ENCODE measurements around the gene LETMD1.

Gene LETMD1

GRCh38 chr12:51028813-51029150, 19.3 kb upstream of the LETMD1 start:
- no peak overlapping the region for H3K4me3 ChIP-seq (ENCODE audit: low read length, poor library complexity, severe bottlenecking)
- no peaks in the 10 kb centered on the region for H3K36me3 ChIP-seq (ENCODE audit: insufficient read depth, low read length)
- no peak overlapping the region for H3K4me2 ChIP-seq (ENCODE audit: low read depth, low read length, poor library complexity, severe bottlenecking)
- peaks cover 19% of the 10 kb centered on the region for H3K4me1 ChIP-seq (ENCODE audit: insufficient read depth, low read length, poor library complexity, severe bottlenecking)
- H3K79me2 ChIP-seq (ENCODE audit: insufficient read depth, low read length): peaks cover 24% of the 10 kb centered on the region
- H3K9ac ChIP-seq (ENCODE audit: low read depth, low read length, poor library complexity, severe bottlenecking): no peak overlapping the region
- no peaks in the 10 kb centered on the region for H3K9me2 ChIP-seq (replicated peaks; ENCODE audit: low read depth, low read length)
- TF ChIP-seq EZH2phosphoT487 (IDR thresholded peaks at IDR 0.05; ENCODE audit: borderline replicate concordance): no peak
- TF ChIP-seq, protein P1, sequence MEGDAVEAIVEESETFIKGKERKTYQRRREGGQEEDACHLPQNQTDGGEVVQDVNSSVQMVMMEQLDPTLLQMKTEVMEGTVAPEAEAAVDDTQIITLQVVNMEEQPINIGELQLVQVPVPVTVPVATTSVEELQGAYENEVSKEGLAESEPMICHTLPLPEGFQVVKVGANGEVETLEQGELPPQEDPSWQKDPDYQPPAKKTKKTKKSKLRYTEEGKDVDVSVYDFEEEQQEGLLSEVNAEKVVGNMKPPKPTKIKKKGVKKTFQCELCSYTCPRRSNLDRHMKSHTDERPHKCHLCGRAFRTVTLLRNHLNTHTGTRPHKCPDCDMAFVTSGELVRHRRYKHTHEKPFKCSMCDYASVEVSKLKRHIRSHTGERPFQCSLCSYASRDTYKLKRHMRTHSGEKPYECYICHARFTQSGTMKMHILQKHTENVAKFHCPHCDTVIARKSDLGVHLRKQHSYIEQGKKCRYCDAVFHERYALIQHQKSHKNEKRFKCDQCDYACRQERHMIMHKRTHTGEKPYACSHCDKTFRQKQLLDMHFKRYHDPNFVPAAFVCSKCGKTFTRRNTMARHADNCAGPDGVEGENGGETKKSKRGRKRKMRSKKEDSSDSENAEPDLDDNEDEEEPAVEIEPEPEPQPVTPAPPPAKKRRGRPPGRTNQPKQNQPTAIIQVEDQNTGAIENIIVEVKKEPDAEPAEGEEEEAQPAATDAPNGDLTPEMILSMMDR (conservative IDR thresholded peaks at IDR 0.05; ENCODE audit: low read length): no peak
- peaks cover 9% of the 10 kb centered on the region for H4K20me1 ChIP-seq (ENCODE audit: insufficient read depth, low read length, poor library complexity, severe bottlenecking)
- H3K9me3 ChIP-seq (ENCODE audit: insufficient read depth, low read depth, low read length): no peaks in the 10 kb centered on the region
- no peaks in the 10 kb centered on the region for H3F3A ChIP-seq (ENCODE audit: low read depth)
- 0 out of 2 replicates have a peak overlapping the region, but pooled peaks have one; percentile 21 for H2AFZ ChIP-seq (ENCODE audit: low read length)
- no peaks in the 10 kb centered on the region for H3K27me3 ChIP-seq (ENCODE audit: insufficient read depth, low read length, poor library complexity, severe bottlenecking)

- no peaks in the 10 kb centered on the region for H3K4me1 ChIP-seq (ENCODE audit: insufficient read depth, low read length, poor library complexity, severe bottlenecking)
- H3K9ac ChIP-seq (ENCODE audit: low read depth, low read length, poor library complexity, severe bottlenecking): no peak overlapping the region
- H3K9me2 ChIP-seq (replicated peaks; ENCODE audit: low read depth, low read length): no peaks in the 10 kb centered on the region
- no peak overlapping the region for H3K4me2 ChIP-seq (ENCODE audit: low read depth, low read length, poor library complexity, severe bottlenecking)
- no peak overlapping the region for H3K4me3 ChIP-seq (ENCODE audit: low read length, poor library complexity, severe bottlenecking)
- TF ChIP-seq, protein P1 (conservative IDR thresholded peaks at IDR 0.05; ENCODE audit: low read length): no peak
- no peak for TF ChIP-seq EZH2phosphoT487 (IDR thresholded peaks at IDR 0.05; ENCODE audit: borderline replicate concordance)
- H3K79me2 ChIP-seq (ENCODE audit: insufficient read depth, low read length): no peaks in the 10 kb centered on the region
- H3K36me3 ChIP-seq (ENCODE audit: insufficient read depth, low read length): no peaks in the 10 kb centered on the region
- H3K9me3 ChIP-seq (ENCODE audit: insufficient read depth, low read depth, low read length): no peaks in the 10 kb centered on the region
- H2AFZ ChIP-seq (ENCODE audit: low read length): no peak overlapping the region
- H3K27me3 ChIP-seq (ENCODE audit: insufficient read depth, low read length, poor library complexity, severe bottlenecking): no peaks in the 10 kb centered on the region
- no peaks in the 10 kb centered on the region for H4K20me1 ChIP-seq (ENCODE audit: insufficient read depth, low read length, poor library complexity, severe bottlenecking)
- no peaks in the 10 kb centered on the region for H3F3A ChIP-seq (ENCODE audit: low read depth)
Observed at GRCh38 chr12:51033048-51033447, 15.1 kb upstream of the LETMD1 start.

- Histone ChIP-seq H3K9me3 (ENCODE audit: insufficient read depth, low read depth, low read length) (no peaks in the 10 kb centered on the region), H3K36me3 (ENCODE audit: insufficient read depth, low read length) (no peaks in the 10 kb centered on the region), H3K27me3 (ENCODE audit: insufficient read depth, low read length, poor library complexity, severe bottlenecking) (no peaks in the 10 kb centered on the region), H2AFZ (ENCODE audit: low read length) (no peak overlapping the region), H3K4me1 (ENCODE audit: insufficient read depth, low read length, poor library complexity, severe bottlenecking) (no peaks in the 10 kb centered on the region), H3K4me3 (ENCODE audit: low read length, poor library complexity, severe bottlenecking) (no peak overlapping the region), H3K79me2 (ENCODE audit: insufficient read depth, low read length) (no peaks in the 10 kb centered on the region), H3K9me2 (replicated peaks; ENCODE audit: low read depth, low read length) (no peaks in the 10 kb centered on the region), H3F3A (ENCODE audit: low read depth) (no peaks in the 10 kb centered on the region), H3K9ac (ENCODE audit: low read depth, low read length, poor library complexity, severe bottlenecking) (no peak overlapping the region), H3K4me2 (ENCODE audit: low read depth, low read length, poor library complexity, severe bottlenecking) (no peak overlapping the region), H4K20me1 (ENCODE audit: insufficient read depth, low read length, poor library complexity, severe bottlenecking) (no peaks in the 10 kb centered on the region)
- TF ChIP-seq, protein P1 (conservative IDR thresholded peaks at IDR 0.05; ENCODE audit: low read length): no peak
- TF ChIP-seq EZH2phosphoT487 (IDR thresholded peaks at IDR 0.05; ENCODE audit: borderline replicate concordance): no peak
Observed at GRCh38 chr12:51033457-51034089, 14.6 kb upstream of the LETMD1 start.
